GM18861 (cell line): Measurements from ENCODE around the gene RFX7.

ENCODE experiments used
- ATAC-seq: cut with Tn5 transposase; IDR thresholded peaks from one replicate; pipeline ENCODE4 v1.9.1; 2021; ENCODE audit not compliant: unreplicated experiment

RFX7 gene

GRCh38 chr15:56244811-56245576 lies 1.3 kb upstream of the RFX7 start:
- no peak for ATAC-seq

- no peak for ATAC-seq
These were observed 545 bp upstream of the RFX7 start for GRCh38 chr15:56244038-56244810.

GRCh38 chr15:56242576-56243162 lies 1.0 kb downstream of the RFX7 start:
- no peak for ATAC-seq

GRCh38 chr15:56241374-56242105 lies 2.1 kb downstream of the RFX7 start:
- ATAC-seq = no peak

DNA sequence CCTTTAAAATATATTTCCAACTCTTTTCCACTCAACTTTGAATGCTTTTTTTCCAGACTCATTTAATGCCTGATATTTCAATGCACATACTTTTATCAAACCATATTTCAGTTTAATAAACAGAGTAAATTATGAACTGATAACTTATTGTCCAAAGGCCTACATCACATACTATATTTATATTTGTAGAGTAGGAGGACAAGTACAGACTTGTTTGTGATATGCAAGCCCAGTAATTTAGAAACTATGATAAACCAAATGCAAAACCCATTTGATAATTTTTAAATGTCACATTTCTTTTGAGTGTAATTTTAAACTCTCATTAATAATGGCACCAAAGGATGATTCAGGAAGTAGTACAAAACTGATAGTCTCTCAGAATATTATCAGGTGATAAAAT lies 3.3 kb downstream of the RFX7 start:
- ATAC-seq = no peak

GRCh38 chr15:56236197-56236596 lies 7.5 kb downstream of the RFX7 start:
- ATAC-seq = no peak

DNA sequence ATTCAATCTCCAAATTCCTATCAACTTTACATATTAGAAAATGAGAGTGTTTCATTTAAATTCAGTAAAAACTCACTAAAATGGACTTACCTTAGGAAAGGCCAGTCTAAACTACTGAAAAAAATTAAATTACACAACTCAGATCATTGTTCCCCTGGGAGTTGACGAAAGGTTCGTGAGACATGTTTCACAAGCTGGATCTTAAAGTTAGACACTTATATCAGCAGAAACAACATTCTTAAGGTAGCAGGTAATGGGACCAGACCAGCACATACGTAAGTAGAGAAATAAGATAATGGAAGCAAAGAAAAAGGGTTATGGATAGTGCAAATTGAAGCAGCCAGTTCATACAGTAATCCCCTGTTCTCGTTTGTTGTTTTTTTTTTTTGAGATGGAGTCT lies 8.9 kb downstream of the RFX7 start:
- no peak for ATAC-seq

- no peak for ATAC-seq
These were observed 10.1 kb downstream of the RFX7 start for GRCh38 chr15:56233549-56233948.

DNA sequence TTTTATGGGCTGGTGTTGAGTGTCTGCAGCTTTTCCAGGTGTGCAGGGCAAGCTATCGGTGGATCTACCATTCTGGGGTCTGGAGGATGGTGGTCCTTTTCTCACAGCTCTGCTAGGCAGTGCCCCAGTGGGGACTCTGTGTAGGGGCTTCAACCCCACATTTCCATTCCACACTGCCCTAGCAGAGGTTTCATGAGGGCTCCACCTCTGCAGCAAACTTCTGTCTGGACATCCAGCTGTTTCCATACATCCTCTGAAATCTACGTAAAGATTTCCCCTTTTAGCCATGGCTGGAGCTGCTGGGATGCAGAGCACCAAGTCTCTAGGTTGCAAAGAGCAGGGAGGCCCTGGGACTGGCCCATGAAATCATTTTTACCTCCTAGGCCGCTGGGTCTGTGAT lies 11.6 kb downstream of the RFX7 start:
- ATAC-seq = no peak

- no peak for ATAC-seq
These were observed 14.8 kb downstream of the RFX7 start for GRCh38 chr15:56228854-56229253.

GRCh38 chr15:56228352-56228751 lies 15.3 kb downstream of the RFX7 start:
- no peak for ATAC-seq

- no peak for ATAC-seq
These were observed 15.9 kb downstream of the RFX7 start for GRCh38 chr15:56227780-56228179.

- no peak for ATAC-seq
These were observed 16.4 kb downstream of the RFX7 start for GRCh38 chr15:56227306-56227705.

DNA sequence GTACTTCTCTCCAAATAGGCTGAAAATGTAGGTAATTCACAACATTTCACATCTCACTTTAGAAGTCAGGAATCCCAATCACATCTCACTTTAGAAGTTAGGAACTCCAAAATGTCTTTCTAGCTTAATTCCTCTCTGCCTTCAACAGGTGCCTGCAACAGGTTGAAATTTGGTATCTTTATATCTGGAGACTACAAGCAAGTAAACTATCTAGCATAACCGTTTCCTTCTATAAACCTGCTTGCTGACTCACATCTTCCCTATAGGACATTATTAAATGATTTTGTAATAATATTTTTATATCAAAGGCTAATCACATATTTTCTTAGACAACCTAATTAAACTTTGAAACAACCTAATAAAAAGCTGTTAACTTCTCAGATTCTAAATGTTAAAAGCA lies 18.2 kb downstream of the RFX7 start:
- ATAC-seq = no peak

- ATAC-seq = no peak
These were observed 21.4 kb downstream of the RFX7 start for GRCh38 chr15:56222302-56222701.

GRCh38 chr15:56217341-56217740 lies 26.3 kb downstream of the RFX7 start:
- ATAC-seq = no peak

GRCh38 chr15:56215769-56216168 lies 27.9 kb downstream of the RFX7 start:
- ATAC-seq = no peak

- no peak for ATAC-seq
These were observed 31.6 kb downstream of the RFX7 start for GRCh38 chr15:56211960-56212550.

DNA sequence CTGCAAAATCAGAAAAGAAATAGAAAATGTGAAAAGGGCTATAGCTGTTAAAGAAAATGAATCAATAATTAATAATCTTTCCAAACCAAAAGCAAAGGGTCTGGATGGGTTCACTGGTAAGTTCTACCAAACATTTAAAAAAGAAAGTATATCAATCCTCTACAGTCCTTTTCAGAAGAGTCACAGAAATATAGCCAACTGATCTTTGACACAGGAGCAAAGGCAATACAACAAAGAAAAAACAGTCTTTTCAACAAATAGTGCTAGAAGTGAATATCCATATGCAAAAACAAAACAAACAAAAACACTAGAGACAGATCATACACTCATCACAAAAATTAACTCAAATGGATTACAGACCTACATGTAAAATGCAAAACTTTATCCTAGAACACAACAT lies 32.6 kb downstream of the RFX7 start:
- ATAC-seq = no peak

GRCh38 chr15:56208641-56209155 lies 35.0 kb downstream of the RFX7 start:
- no peak for ATAC-seq

DNA sequence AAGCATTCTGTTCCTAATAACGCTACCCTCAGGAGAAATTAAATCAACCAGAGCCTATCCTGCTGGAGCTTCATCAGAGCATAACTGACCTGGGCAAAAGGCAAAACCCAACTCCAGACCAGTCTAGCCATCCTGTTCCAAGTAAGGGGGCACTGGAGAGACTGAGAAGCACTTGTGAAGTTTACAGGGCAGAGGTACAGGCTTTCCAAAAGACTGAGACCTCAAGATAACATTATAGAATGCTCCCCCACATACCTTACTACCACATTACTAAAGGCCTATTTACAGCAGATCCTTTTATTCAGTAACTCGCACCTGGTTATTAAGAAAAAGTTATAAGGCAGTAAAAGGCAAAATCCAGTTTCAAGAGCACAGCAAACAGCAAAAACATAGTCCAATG lies 35.5 kb downstream of the RFX7 start:
- no peak for ATAC-seq
